Heart right ventricle (tissue), 16 donors: ENCODE data around the gene RTN4. TPM values are rescaled to one million over a fixed set of nuclear protein-coding genes. Genes with fewer than 3 reads are reported as not detected.

Experiments
- ATAC-seq, 8 donors: fragments of 200-7000 bp; cut with Tn5 transposase; one replicate each; pipeline ENCODE4 v1.9.1; 2020; ENCODE audit warnings: mild to moderate bottlenecking in 8 of 8, moderate library complexity in 8 of 8, moderate number of reproducible peaks in 1 of 8
- DNase-seq, 2 donors: peaks; one replicate each; pipeline ENCODE4 v3.0.0-alpha.2; 2020
- H3K27ac ChIP-seq, 10 donors: fragments of 200-600 bp; sonication (generic) in 2 of 10; one replicate each; pipeline versions ENCODE4 v1.5.0 to v1.8.0; 2020 to 2022; ENCODE audit warnings: mild to moderate bottlenecking in 3 of 10
- H3K27me3 ChIP-seq, 7 donors: fragments of 200-600 bp; one replicate each; pipeline ENCODE4 v1.8.0; 2021 to 2022; ENCODE audit warnings: mild to moderate bottlenecking in 2 of 7
- H3K36me3 ChIP-seq, 9 donors: fragments of 200-600 bp; sonication (generic) in 1 of 9; one replicate each; pipeline versions ENCODE4 v1.5.0 to v1.8.0; 2020 to 2022; ENCODE audit warnings: mild to moderate bottlenecking in 2 of 9
- H3K4me1 ChIP-seq, 9 donors: fragments of 200-600 bp; sonication (generic) in 1 of 9; one replicate each; pipeline versions ENCODE4 v1.5.0 to v1.8.0; 2020 to 2022; ENCODE audit warnings: mild to moderate bottlenecking in 4 of 9
- H3K4me3 ChIP-seq, 10 donors: fragments of 200-600 bp; sonication (generic) in 2 of 10; one replicate each; pipeline versions ENCODE4 v1.5.0 to v1.8.0; 2020 to 2022; ENCODE audit warnings: mild to moderate bottlenecking in 7 of 10, moderate library complexity in 2 of 10
- H3K9me3 ChIP-seq, 11 donors: fragments of 200-600 bp in 10 of 11; sonication (generic) in 2 of 11; one replicate each; pipeline versions ENCODE4 v1.5.0 to v1.8.0; 2013 to 2022; ENCODE audit warnings: mild to moderate bottlenecking in 2 of 11, control low read depth in 1 of 11, moderate library complexity in 1 of 11
- CTCF ChIP-seq, 9 donors: fragments of 200-600 bp; sonication (generic) in 2 of 9; IDR thresholded peaks; one replicate each; pipeline versions ENCODE4 v1.5.0 to v1.8.0; 2021 to 2022; ENCODE audit warnings: antibody characterized with exemption in 9 of 9, mild to moderate bottlenecking in 5 of 9, moderate library complexity in 1 of 9
- WGBS, 2 donors: extraction: QIAGEN DNeasy Blood & Tissue Kit; methylation state at CpG; one replicate each; pipeline ENCODE4 v1.1.7; 2013; ENCODE audit warnings: inconsistent platforms in 1 of 2; 5-methylcytosine and 5-hydroxymethylcytosine counted together
- intact Hi-C, 10 donors: fragments of 100-400 bp; cut with DNase I; formaldehyde crosslinking; loops; one replicate each; pipeline versions ENCODE4 v1.11.1 to v1.14.2; 2022
- polyA plus RNA-seq, 2 donors: library from polyadenylated mRNA; stranded (reverse); fragments of 200-250 nt; gene quantifications; one replicate each; pipeline ENCODE4 v1.2.3, GENCODE V29; 2013
- total RNA-seq, 10 donors: library from RNA; stranded (reverse); fragmentation: NEBNext Ultra II Directional in 3 of 10; extraction: Animal tissue kit (Norgen Biotek cat#: 25700) in 3 of 10; gene quantifications; one replicate each; pipeline versions ENCODE4 v1.2.1 to v1.2.4, GENCODE V29; 2021 to 2023
- donor health status: Arrhythmogenic right ventricular cardiomyopathy.
- donor health status: ischemic (EF 13 %, LVEDD 7.1; RV severe dilation, severe dysfunction).
- donor health status: healthy with polysubstance abuse.
- donor health status: DM: no; HTN: yes; CAD: no.
- donor health status: DM: no; HTN: no; CAD: no.
- donor health status: ischemic (EF 25% LVEDD 6.9; RV normal size, moderate dysfunction).
- donor health status: ischemic (EF 25% LVEDD 5.7; RV mildly dilated, moderate dysfunction).
- donor health status: healthy.
- donor health status: DM: yes; HTN: yes; CAD: no.
- donor health status: Ischemic cardiomyopathy.
- donor health status: ischemic (EF 35%, LVEDD 5.7; RV mildly dilated, moderate dysfunction).
- donor health status: nonischemic (EF 11% LVEDD 7.7; RV severe dilation, severe dysfunction).
- donor health status: DM: yes; HTN: yes; CAD: no.
- donor health status: PGD.
- donor health status: ischemic (EF 29% LVEDD 5.4; RV normal size, mild dysfunction).
- donor health status: nonischemic (EF 23%, LVEDD 6.1; RV moderate dilation, normal function).

RTN4 gene
- total and polyA plus RNA-seq, 12 donors = 40.6 to 163 (median 95.3) TPM

- H3K36me3 ChIP-seq = no peaks in the 10 kb centered on the region
- intact Hi-C loops = no loop called here
- WGBS, 2 donors = 72 to 77% methylated on average over 6 of the region's 6 CpGs
- no peak for TF ChIP-seq CTCF (IDR thresholded peaks at IDR 0.05)
- H3K9me3 ChIP-seq = peaks cover 0 to 17% (median 0%) of the 10 kb centered on the region in 11 donors
- no peak overlapping the region for H3K4me3 ChIP-seq
- H3K4me1 ChIP-seq = peaks cover 0 to 5% (median 0%) of the 10 kb centered on the region in 9 donors
- H3K27me3 ChIP-seq = no peaks in the 10 kb centered on the region
- DNase-seq = no peak
- ATAC-seq = no peak
- no peak overlapping the region for H3K27ac ChIP-seq
Measured at GRCh38 chr2:55073000-55073983, 23.0 kb upstream of the RTN4 start.

- TF ChIP-seq CTCF (IDR thresholded peaks at IDR 0.05) = peak in 1 of 9 donors; percentile 26
- 93 to 95% methylated on average over 6 of the region's 6 CpGs for WGBS, 2 donors
Measured at GRCh38 chr2:55063713-55064323, 13.6 kb upstream of the RTN4 start.

GRCh38 chr2:55063226-55063625, 13.0 kb upstream of the RTN4 start:
- Histone ChIP-seq H3K36me3 (no peaks in the 10 kb centered on the region), H3K4me3 (no peak overlapping the region), H3K27me3 (no peaks in the 10 kb centered on the region), H3K4me1 (no peaks in the 10 kb centered on the region), H3K9me3 (no peaks in the 10 kb centered on the region), H3K27ac (no peak overlapping the region)
- no peak for ATAC-seq
- intact Hi-C loops = no loop called here
- no peak for DNase-seq
- TF ChIP-seq CTCF (IDR thresholded peaks at IDR 0.05) = no peak
- 92% methylated on average over 6 of the region's 6 CpGs for WGBS, 2 donors

More at GRCh38 chr2:55063713-55064323, 13.6 kb upstream of the RTN4 start:
- Histone ChIP-seq H3K4me3 (no peak overlapping the region), H3K36me3 (no peaks in the 10 kb centered on the region), H3K9me3 (no peaks in the 10 kb centered on the region), H3K4me1 (no peaks in the 10 kb centered on the region), H3K27ac (no peak overlapping the region), H3K27me3 (no peaks in the 10 kb centered on the region)
- ATAC-seq = no peak
- no peak for DNase-seq
- intact Hi-C loops = no loop called here

- DNase-seq = no peak
- TF ChIP-seq CTCF (IDR thresholded peaks at IDR 0.05) = no peak
- WGBS, 2 donors = 81 to 82% methylated on average over 1 of the region's 1 CpG
- no peaks in the 10 kb centered on the region for H3K4me1 ChIP-seq
- intact Hi-C loops = no loop called here
- H3K27ac ChIP-seq = no peak overlapping the region
- no peaks in the 10 kb centered on the region for H3K27me3 ChIP-seq
- no peaks in the 10 kb centered on the region for H3K9me3 ChIP-seq
- no peaks in the 10 kb centered on the region for H3K36me3 ChIP-seq
- H3K4me3 ChIP-seq = no peak overlapping the region
- ATAC-seq = no peak
Measured at GRCh38 chr2:55062754-55063153, 12.5 kb upstream of the RTN4 start.
